ENCODE data around the gene SYMPK. TPM values are rescaled to one million over a fixed set of nuclear protein-coding genes. Genes with fewer than 3 reads are reported as not detected.

Gene SYMPK
- total RNA-seq, 4 donors from 2014 or later: 44.0 to 158 (median 90.3) TPM

DNA sequence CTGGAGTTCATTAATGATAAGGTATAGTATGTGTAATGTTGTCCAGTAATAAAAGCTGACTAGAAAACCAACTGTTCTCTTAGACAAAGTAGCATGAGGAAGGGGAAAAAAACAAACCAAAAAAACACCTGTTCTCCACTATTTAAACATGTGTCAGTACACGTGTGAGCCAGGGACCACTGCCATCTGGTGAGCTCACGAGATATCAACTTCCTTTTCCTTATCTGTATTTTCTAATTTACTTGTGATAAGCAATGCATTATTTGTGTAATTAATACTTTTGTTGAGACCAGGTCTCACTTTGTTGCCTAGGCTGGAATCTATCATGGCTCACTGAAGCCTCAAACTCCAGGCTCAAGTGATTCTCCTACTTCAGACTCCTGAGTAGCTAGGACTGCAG is 89.6 kb downstream of the SYMPK start:
- peaks cover 0 to 15% (median 0%) of the 10 kb centered on the region in 3 donors for H3K36me3 ChIP-seq
- H3K4me1 ChIP-seq: peaks cover 0 to 26% (median 6%) of the 10 kb centered on the region in 4 donors
- DNase-seq: no peak

GRCh38 chr19:45772912-45773311 is 90.0 kb downstream of the SYMPK start:
- TF ChIP-seq POLR2A (IDR thresholded peaks at IDR 0.05): no peak
- TF ChIP-seq, protein P1, sequence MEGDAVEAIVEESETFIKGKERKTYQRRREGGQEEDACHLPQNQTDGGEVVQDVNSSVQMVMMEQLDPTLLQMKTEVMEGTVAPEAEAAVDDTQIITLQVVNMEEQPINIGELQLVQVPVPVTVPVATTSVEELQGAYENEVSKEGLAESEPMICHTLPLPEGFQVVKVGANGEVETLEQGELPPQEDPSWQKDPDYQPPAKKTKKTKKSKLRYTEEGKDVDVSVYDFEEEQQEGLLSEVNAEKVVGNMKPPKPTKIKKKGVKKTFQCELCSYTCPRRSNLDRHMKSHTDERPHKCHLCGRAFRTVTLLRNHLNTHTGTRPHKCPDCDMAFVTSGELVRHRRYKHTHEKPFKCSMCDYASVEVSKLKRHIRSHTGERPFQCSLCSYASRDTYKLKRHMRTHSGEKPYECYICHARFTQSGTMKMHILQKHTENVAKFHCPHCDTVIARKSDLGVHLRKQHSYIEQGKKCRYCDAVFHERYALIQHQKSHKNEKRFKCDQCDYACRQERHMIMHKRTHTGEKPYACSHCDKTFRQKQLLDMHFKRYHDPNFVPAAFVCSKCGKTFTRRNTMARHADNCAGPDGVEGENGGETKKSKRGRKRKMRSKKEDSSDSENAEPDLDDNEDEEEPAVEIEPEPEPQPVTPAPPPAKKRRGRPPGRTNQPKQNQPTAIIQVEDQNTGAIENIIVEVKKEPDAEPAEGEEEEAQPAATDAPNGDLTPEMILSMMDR (IDR thresholded peaks at IDR 0.05): no peak
- Histone ChIP-seq H3K4me1 (peaks cover 0 to 25% (median 9%) of the 10 kb centered on the region in 4 donors), H3K36me3 (peaks cover 0 to 15% (median 0%) of the 10 kb centered on the region in 3 donors), H3K4me3 (no peak overlapping the region), H3K9me3 (no peaks in the 10 kb centered on the region), H3K27ac (peak overlapping the region in 2 of 4 donors; percentile 96 to 99), H3K27me3 (no peaks in the 10 kb centered on the region)
- DNase-seq: no peak

More for the DNA sequence above, 89.6 kb downstream of the SYMPK start:
- no peak overlapping the region for H3K4me3 ChIP-seq
- TF ChIP-seq, protein P1 (IDR thresholded peaks at IDR 0.05): no peak
- TF ChIP-seq POLR2A (IDR thresholded peaks at IDR 0.05): no peak
- H3K27me3 ChIP-seq: no peaks in the 10 kb centered on the region
- no peaks in the 10 kb centered on the region for H3K9me3 ChIP-seq
- H3K27ac ChIP-seq: peak overlapping the region in 1 of 4 donors; percentile 99

DNA sequence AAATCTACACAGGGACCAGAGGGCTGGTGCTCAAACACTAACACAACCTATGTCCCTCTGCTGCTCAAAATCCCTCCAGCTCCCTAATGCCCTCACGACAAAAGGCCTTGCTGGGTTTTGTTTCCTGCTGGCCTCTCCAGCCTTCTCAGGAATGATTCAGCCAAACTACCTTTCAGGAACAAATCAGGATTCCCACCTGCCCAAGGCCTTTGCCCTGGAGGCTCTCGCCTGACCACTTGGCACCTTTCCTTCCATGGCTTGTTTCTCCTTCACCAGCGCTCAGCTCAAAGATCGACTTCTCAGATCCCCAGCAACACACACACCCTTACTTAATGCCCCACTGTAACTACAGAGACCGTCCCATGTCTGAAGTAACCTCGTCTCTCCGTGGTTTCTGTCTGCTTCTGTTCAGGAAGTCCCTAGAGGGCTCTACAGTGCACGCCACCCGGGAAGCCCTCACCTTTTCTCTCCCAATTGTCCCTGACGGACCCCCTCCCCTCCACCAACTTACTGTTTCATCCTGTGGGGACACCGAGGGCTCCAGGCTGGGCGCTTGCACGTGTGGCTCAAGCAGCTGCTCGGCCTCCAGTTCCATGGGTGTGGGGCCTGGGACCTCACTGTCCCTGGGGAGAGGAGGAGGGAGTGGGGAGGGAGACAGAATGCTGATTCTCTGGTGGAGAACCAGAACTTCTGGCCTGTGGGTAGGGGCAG is 90.7 kb downstream of the SYMPK start:
- Histone ChIP-seq H3K36me3 (peaks cover 0 to 8% (median 0%) of the 10 kb centered on the region in 3 donors), H3K4me3 (peak overlapping the region in 2 of 4 donors; percentile 86 to 89), H3K9me3 (no peaks in the 10 kb centered on the region), H3K27ac (peak overlapping the region in 3 of 4 donors; percentile 76 to 99 (median 96)), H3K27me3 (no peaks in the 10 kb centered on the region), H3K4me1 (peaks cover 0 to 25% (median 13%) of the 10 kb centered on the region in 4 donors)
- peak in 2 of 3 donors; percentile 66 to 71 for DNase-seq
- TF ChIP-seq, protein P1 (IDR thresholded peaks at IDR 0.05): no peak
- peak; percentile 37 to 47 for TF ChIP-seq POLR2A (IDR thresholded peaks at IDR 0.05)

DNA sequence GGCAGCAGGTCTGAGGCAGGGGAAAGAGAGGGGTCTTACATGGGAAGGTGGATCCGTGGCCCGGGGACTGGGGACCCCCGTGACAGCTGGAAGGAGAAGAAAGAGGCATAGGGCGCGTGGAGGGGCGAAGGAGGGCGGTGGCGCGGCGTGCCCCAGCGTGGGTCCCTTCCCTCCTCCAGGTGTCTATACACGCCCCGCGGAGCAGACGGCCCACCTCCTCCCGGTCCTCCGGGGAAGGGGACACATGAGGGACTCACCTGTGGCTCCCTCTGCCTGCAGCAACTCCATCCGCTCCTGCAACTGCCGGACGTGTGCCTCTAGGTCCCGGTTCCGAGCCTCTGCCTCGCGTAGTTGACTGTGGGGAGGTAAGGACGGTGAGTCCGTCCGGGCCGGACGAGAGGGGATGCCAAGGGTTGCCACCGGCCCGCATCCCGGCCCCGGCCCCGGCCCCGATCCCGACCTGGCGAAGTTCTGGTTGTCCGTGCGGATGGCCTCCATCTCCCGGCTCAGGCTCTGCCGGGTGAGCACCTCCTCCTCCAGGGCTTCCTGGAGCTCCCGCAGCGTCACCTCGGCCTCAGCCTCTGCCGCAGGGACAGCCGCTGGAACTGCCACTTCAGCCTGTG is 91.5 kb downstream of the SYMPK start:
- Histone ChIP-seq H3K4me3 (peak overlapping the region in 2 of 4 donors; percentile 86 to 89), H3K27ac (peak overlapping the region; percentile 76 to 99 (median 91)), H3K36me3 (no peaks in the 10 kb centered on the region), H3K27me3 (no peaks in the 10 kb centered on the region), H3K9me3 (no peaks in the 10 kb centered on the region), H3K4me1 (peaks cover 0 to 32% (median 13%) of the 10 kb centered on the region in 4 donors)
- no peak for DNase-seq
- TF ChIP-seq POLR2A (IDR thresholded peaks at IDR 0.05): no peak
- TF ChIP-seq, protein P1 (IDR thresholded peaks at IDR 0.05): no peak

- Histone ChIP-seq H3K4me3 (peak overlapping the region; percentile 50 to 89 (median 84)), H3K36me3 (no peaks in the 10 kb centered on the region), H3K9me3 (no peaks in the 10 kb centered on the region), H3K27me3 (no peaks in the 10 kb centered on the region), H3K4me1 (peaks cover 0 to 42% (median 13%) of the 10 kb centered on the region in 4 donors), H3K27ac (peak overlapping the region; percentile 76 to 99 (median 91))
- DNase-seq: peak; percentile 91 to 98 (median 98)
- TF ChIP-seq, protein P1 (IDR thresholded peaks at IDR 0.05): peak; percentile 80 to 97 (median 96)
- TF ChIP-seq POLR2A (IDR thresholded peaks at IDR 0.05): peak; percentile 24 to 47
Measured at GRCh38 chr19:45770192-45771101, 92.5 kb downstream of the SYMPK start.

Measured in Peyer's patch (tissue), 4 donors.